Gastrocnemius medialis (tissue), 4 donors: Measurements from ENCODE around the gene GMEB2.

Experiments
- CTCF ChIP-seq, 5 experiments: fragments of 450-650 bp in 3 of 5; fragments of 200-600 bp in 2 of 5; sonication (generic) in 2 of 5; IDR thresholded peaks in 4 of 5; conservative IDR thresholded peaks in 1 of 5; 1 replicate in 4 of 5; 2 replicates in 1 of 5; pipeline ENCODE4 v1.5.1; 2016 to 2019; ENCODE audit warnings: antibody characterized with exemption in 5 of 5, mild to moderate bottlenecking in 3 of 5, moderate library complexity in 3 of 5
- POLR2A ChIP-seq, 2 donors: fragments of 450-650 bp; IDR thresholded peaks; one replicate each; pipeline ENCODE4 v1.6.1; 2017; ENCODE audit warnings: antibody characterized with exemption in 2 of 2, mild to moderate bottlenecking in 2 of 2, moderate library complexity in 2 of 2

GRCh38 chr20:63602321-63602720 lies 24.6 kb downstream of the GMEB2 start:
- TF ChIP-seq CTCF (IDR thresholded peaks at IDR 0.05 in 4 of 5, conservative IDR thresholded peaks at IDR 0.05 in 1 of 5) (no peak), POLR2A (IDR thresholded peaks at IDR 0.05) (no peak)
